ENCODE data around the gene NCAM1. TPM values are rescaled to one million over a fixed set of nuclear protein-coding genes. Genes with fewer than 3 reads are reported as not detected.

NCAM1 gene
- total and polyA plus RNA-seq, 2 donors from 2014 or later: 1.7 to 3.0 TPM

- no peak overlapping the region for H3K9ac ChIP-seq (ENCODE audit: low read length in 3 of 3)
- intact Hi-C loops (cut with DNase I): no loop called here
Observed at GRCh38 chr11:113281052-113281725, 320.0 kb downstream of the NCAM1 start.

GRCh38 chr11:113282898-113283437 is 321.7 kb downstream of the NCAM1 start:
- Histone ChIP-seq H3K9ac (ENCODE audit: low read length in 3 of 3) (no peak overlapping the region), H3K4me1 (ENCODE audit: control insufficient read depth in 2 of 3, insufficient read depth in 2 of 3, low read depth in 1 of 3, low read length in 3 of 3) (no peaks in the 10 kb centered on the region), H3K4me3 (ENCODE audit: low read length in 3 of 3) (no peak overlapping the region), H3K27me3 (ENCODE audit: control insufficient read depth, insufficient read depth, low read length) (no peaks in the 10 kb centered on the region), H3K36me3 (ENCODE audit: control insufficient read depth in 2 of 3, insufficient read depth in 3 of 3, low read length in 3 of 3) (no peaks in the 10 kb centered on the region), H3K27ac (ENCODE audit: low read depth in 2 of 2, low read length in 2 of 2) (no peak overlapping the region), H3K9me3 (ENCODE audit: control insufficient read depth in 2 of 3, insufficient read depth in 1 of 3, low read length in 3 of 3) (no peaks in the 10 kb centered on the region)
- intact Hi-C loops (cut with DNase I): no loop called here
- TF ChIP-seq CTCF (IDR thresholded peaks at IDR 0.05; ENCODE audit: borderline replicate concordance, extremely low read depth, insufficient read depth): no peak
- no peak for DNase-seq
- FAIRE-seq: no peak

More at GRCh38 chr11:113281052-113281725, 320.0 kb downstream of the NCAM1 start:
- no peak for TF ChIP-seq CTCF (IDR thresholded peaks at IDR 0.05; ENCODE audit: borderline replicate concordance, extremely low read depth, insufficient read depth)
- Histone ChIP-seq H3K9me3 (ENCODE audit: control insufficient read depth in 2 of 3, insufficient read depth in 1 of 3, low read length in 3 of 3) (no peaks in the 10 kb centered on the region), H3K4me1 (ENCODE audit: control insufficient read depth in 2 of 3, insufficient read depth in 2 of 3, low read depth in 1 of 3, low read length in 3 of 3) (no peaks in the 10 kb centered on the region), H3K36me3 (ENCODE audit: control insufficient read depth in 2 of 3, insufficient read depth in 3 of 3, low read length in 3 of 3) (no peaks in the 10 kb centered on the region), H3K27me3 (ENCODE audit: control insufficient read depth, insufficient read depth, low read length) (no peaks in the 10 kb centered on the region), H3K4me3 (ENCODE audit: low read length in 3 of 3) (no peak overlapping the region), H3K27ac (ENCODE audit: low read depth in 2 of 2, low read length in 2 of 2) (no peak overlapping the region)
- no peak for DNase-seq
- no peak for FAIRE-seq

- H3K4me1 ChIP-seq (ENCODE audit: control insufficient read depth in 2 of 3, insufficient read depth in 2 of 3, low read depth in 1 of 3, low read length in 3 of 3): no peaks in the 10 kb centered on the region
- TF ChIP-seq CTCF (IDR thresholded peaks at IDR 0.05; ENCODE audit: borderline replicate concordance, extremely low read depth, insufficient read depth): no peak
- DNase-seq (no peak), FAIRE-seq (no peak)
- no peaks in the 10 kb centered on the region for H3K36me3 ChIP-seq (ENCODE audit: control insufficient read depth in 2 of 3, insufficient read depth in 3 of 3, low read length in 3 of 3)
- H3K27me3 ChIP-seq (ENCODE audit: control insufficient read depth, insufficient read depth, low read length): no peaks in the 10 kb centered on the region
- H3K4me3 ChIP-seq (ENCODE audit: low read length in 3 of 3): no peak overlapping the region
- H3K27ac ChIP-seq (ENCODE audit: low read depth in 2 of 2, low read length in 2 of 2): no peak overlapping the region
- H3K9me3 ChIP-seq (ENCODE audit: control insufficient read depth in 2 of 3, insufficient read depth in 1 of 3, low read length in 3 of 3): no peaks in the 10 kb centered on the region
- H3K9ac ChIP-seq (ENCODE audit: low read length in 3 of 3): no peak overlapping the region
- intact Hi-C loops (cut with DNase I): no loop called here
Observed at GRCh38 chr11:113283881-113284280, 322.7 kb downstream of the NCAM1 start.
